SK-N-MC (cell line): ENCODE results near the gene FARSA.

Experiments used
- EZH2 ChIP-seq: fragments of 200-600 bp; sonication (generic); IDR thresholded peaks from one replicate; pipeline ENCODE4 v1.6.1; 2017; ENCODE audit warnings: antibody characterized with exemption
- FOXP2 ChIP-seq: optimal IDR thresholded peaks from 2 replicates; pipeline ENCODE3; 2011; ENCODE audit warnings: mild to moderate bottlenecking, moderate library complexity; ENCODE audit not compliant: insufficient read depth; ENCODE audit errors: extremely low read length, control extremely low read depth
- POLR2AphosphoS5 ChIP-seq: IDR thresholded peaks from 2 replicates; pipeline ENCODE4 v1.6.1; 2012; ENCODE audit warnings: mild to moderate bottlenecking, low read depth, low read length, borderline replicate concordance

GRCh38 chr19:12913851-12914690 lies 19.4 kb downstream of the FARSA start:
- TF ChIP-seq EZH2 (no peak), POLR2AphosphoS5 (no peak), FOXP2 (no peak)
